Measurements from ENCODE around the gene MIA.
A peak's percentile ranks its signal among the peaks of the same experiment; 100 is the strongest.
"Not testable (repeated sequence)": the region's sequence is repeated elsewhere in the genome, so short reads cannot be mapped to it uniquely, and the experiment has no call there.

Gene MIA

GRCh38 chr19:40781140-40781539 lies 5.8 kb downstream of the MIA start:
- no peak for DNase-seq

GRCh38 chr19:40783711-40784110 lies 8.4 kb downstream of the MIA start:
- DNase-seq, result no peak

GRCh38 chr19:40784146-40784545 lies 8.8 kb downstream of the MIA start:
- DNase-seq, result not testable (repeated sequence)

- no peak for DNase-seq
Measured at GRCh38 chr19:40785526-40785925, 10.2 kb downstream of the MIA start.

- no peak for DNase-seq
Measured at GRCh38 chr19:40786060-40787037, 11.0 kb downstream of the MIA start.

- no peak for DNase-seq
Measured at GRCh38 chr19:40791349-40791748, 16.0 kb downstream of the MIA start.

GRCh38 chr19:40791996-40792395 lies 16.7 kb downstream of the MIA start:
- no peak for DNase-seq

GRCh38 chr19:40797166-40797962 lies 22.0 kb downstream of the MIA start:
- DNase-seq, result no peak

GRCh38 chr19:40797963-40798682 lies 22.8 kb downstream of the MIA start:
- peak; percentile 66 to 69 for DNase-seq

GRCh38 chr19:40798683-40799557 lies 23.6 kb downstream of the MIA start, which contains the start of gene EGLN2:
TSS of gene EGLN2 (plus strand) at chr19:40799191. CDS start at chr19:40800573, 1,382 bp downstream.
- DNase-seq, result peak; percentile 100

- DNase-seq, result peak in 1 of 2 donors; percentile 35
Measured at GRCh38 chr19:40799558-40800338, 24.4 kb downstream of the MIA start.

- no peak for DNase-seq
Measured at GRCh38 chr19:40800339-40800996, 25.1 kb downstream of the MIA start.

GRCh38 chr19:40800997-40801377 lies 25.7 kb downstream of the MIA start:
- DNase-seq, result no peak

- no peak for DNase-seq
Measured at GRCh38 chr19:40801426-40802299, 26.3 kb downstream of the MIA start.

- DNase-seq, result no peak
Measured at GRCh38 chr19:40802300-40803169, 27.2 kb downstream of the MIA start.

- DNase-seq, result no peak
Measured at GRCh38 chr19:40803170-40803856, 28.0 kb downstream of the MIA start.

GRCh38 chr19:40803857-40804782 lies 28.8 kb downstream of the MIA start:
- peak; percentile 47 to 51 for DNase-seq
